HG03025 (cell line): Measurements from ENCODE around the gene SLC5A5.
"Not testable (repeated sequence)": the region's sequence is repeated elsewhere in the genome, so short reads cannot be mapped to it uniquely, and the experiment has no call there.

ENCODE experiments used
- ATAC-seq: cut with Tn5 transposase; IDR thresholded peaks from one replicate; pipeline ENCODE4 v1.9.1; 2021; ENCODE audit warnings: mild to moderate bottlenecking, moderate library complexity; ENCODE audit not compliant: unreplicated experiment, low FRiP score

The SLC5A5 gene

GRCh38 chr19:17915940-17916593, 44.3 kb downstream of the SLC5A5 start:
- no peak for ATAC-seq

GRCh38 chr19:17918151-17918550, 46.4 kb downstream of the SLC5A5 start:
- ATAC-seq, result not testable (repeated sequence)

- ATAC-seq, result not testable (repeated sequence)
Measured at GRCh38 chr19:17919122-17919521, 47.4 kb downstream of the SLC5A5 start.

GRCh38 chr19:17920527-17920926, 48.8 kb downstream of the SLC5A5 start:
- no peak for ATAC-seq

DNA sequence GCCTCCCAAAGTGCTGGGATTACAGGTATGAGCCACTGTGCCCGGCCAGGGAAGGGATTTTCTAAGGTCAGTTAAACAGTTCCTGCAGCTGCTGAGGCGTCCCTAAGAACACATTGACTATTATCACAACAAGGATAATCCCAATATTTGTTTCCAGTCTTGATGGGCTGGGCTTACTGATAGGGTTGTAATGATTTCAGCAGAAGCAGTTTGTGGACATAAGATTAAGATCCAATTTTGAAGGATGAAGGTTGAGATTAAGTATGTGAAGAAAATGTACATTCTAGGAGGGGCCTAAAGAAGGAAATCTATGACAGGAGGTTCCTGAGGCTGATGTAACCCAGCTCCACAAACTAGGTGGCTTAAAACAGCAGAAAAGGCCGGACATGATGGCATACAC, 50.4 kb downstream of the SLC5A5 start:
- ATAC-seq, result no peak

DNA sequence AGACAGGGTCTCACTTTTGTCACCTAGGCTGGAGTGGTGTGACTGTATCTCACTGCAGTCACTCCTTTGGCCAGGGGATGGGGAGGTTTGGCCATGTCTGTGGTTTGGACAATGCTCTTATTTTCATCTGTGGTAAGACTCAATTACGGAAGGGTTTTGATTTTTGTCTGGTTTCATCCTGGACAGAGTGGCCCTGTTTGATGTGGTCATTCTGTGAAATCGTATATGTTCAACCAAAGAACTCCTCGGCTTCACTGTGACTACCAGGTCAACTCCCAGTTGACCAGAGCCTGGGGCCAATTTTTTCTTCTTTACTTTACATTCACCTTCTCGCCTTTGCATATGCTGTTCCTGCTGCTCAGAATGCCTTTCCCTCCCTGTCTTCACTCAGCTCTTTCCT, 54.3 kb downstream of the SLC5A5 start:
- no peak for ATAC-seq

GRCh38 chr19:17929056-17929455, 57.3 kb downstream of the SLC5A5 start:
- ATAC-seq, result no peak

DNA sequence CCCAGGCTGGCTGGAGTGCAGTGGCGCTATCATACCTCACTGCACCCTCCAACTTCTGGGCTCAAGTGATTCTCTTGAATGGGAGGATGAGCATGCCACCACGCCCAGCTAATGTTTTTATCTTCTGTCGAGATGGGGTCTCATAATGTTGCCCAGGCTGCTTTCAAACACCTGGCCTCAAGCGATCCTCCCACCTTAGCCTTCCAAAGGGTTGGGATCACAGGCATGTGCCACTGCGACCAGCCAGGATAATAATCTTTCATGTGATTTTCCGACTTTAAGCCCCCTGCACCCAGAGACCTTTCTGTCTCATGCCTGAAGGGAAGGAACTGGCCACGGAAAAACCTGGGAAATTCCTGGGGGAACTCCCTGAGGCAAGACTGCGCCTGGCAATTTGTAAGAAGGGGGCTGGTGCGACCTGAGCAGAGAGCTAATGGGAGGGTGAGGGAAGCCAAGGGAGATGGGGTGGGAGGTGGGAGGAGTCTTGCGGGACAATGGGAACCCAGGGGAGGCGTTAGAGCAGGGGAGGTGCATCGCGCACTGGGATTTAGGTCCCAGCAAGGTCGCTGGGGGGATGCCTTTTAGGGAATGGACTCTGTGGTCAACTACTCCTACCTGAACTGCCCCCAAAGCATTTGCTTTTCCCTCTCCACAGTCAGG, 59.9 kb downstream of the SLC5A5 start:
- no peak for ATAC-seq

GRCh38 chr19:17932485-17933338, 61.0 kb downstream of the SLC5A5 start, which contains the start of gene CCDC124:
CCDC124 (plus strand) TSS chr19:17933015; CDS start chr19:17936421, 3,406 bp downstream.
- ATAC-seq, result peak; percentile 85

- ATAC-seq, result no peak
Measured at GRCh38 chr19:17933414-17934129, 61.8 kb downstream of the SLC5A5 start.

- ATAC-seq, result no peak
Measured at GRCh38 chr19:17936379-17936778, 64.6 kb downstream of the SLC5A5 start.

DNA sequence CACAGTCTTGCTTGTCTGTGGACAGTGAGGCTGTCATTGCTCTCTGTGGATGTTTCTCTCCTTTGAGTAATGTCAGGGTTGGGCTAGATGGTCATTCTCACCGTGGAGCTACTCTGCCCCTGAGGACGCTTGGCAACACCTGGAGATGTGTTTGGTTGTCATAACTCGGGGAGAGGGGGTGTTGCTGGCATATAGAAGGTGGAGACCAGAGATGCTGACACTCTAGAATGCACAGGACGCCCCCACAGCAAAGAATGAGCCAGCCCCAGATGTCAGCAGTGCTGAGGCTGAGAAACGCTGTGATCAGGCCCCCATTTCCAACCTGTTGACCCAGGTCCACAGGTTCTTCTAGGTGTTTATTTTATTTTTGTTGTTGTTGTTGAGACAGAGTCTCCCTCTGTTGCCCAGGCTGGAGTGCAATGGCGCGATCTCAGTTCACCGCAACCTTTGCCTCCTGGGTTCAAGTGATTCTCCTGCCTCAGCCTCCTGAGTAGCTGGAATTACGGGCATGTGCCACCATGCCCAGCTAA, 65.7 kb downstream of the SLC5A5 start:
- no peak for ATAC-seq

- no peak for ATAC-seq
Measured at GRCh38 chr19:17938092-17938845, 66.5 kb downstream of the SLC5A5 start.

GRCh38 chr19:17942181-17942580, 70.4 kb downstream of the SLC5A5 start:
- no peak for ATAC-seq

- no peak for ATAC-seq
Measured at GRCh38 chr19:17942582-17943273, 71.0 kb downstream of the SLC5A5 start.

DNA sequence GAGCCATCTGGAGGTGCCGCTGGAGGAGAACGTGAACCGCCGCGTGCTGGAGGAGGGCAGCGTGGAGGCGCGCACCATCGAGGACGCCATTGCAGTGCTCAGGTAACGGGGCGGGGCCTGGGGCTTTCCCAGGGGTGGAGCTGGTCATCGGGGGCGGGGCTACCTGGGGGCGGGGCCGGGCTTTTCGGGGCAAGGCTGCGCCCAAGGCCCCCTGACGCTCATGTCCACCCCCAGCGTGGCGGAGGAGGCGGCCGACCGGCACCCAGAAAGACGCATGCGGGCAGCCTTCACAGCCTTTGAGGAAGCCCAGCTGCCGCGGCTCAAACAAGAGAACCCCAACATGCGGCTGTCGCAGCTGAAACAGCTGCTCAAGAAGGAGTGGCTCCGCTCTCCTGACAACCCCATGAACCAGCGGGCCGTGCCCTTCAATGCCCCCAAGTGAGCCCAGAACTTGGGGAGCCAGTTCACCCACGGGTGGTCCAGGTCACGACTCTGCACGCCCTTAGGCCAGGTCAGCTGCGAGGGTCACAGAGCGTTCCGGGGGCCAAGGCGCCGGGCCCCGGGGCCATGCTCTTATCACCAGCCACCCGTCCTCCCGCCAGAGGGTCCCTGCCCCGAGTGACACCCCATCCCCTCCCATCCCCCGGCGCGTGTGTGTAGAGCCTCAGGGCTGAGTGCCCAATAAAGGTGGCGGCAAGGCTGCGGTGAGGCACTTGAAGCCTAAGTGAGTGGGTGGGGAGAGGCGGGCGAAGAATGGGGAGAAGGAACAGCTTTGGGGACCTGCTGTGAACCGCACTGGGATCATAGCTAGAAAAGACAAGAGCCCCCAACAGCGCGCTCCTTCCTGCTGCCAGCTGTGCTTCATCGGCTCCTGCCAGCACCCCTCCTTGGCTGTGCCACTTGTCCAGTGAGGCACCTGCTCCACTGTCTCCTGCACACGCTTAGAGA, 71.8 kb downstream of the SLC5A5 start:
- no peak for ATAC-seq

DNA sequence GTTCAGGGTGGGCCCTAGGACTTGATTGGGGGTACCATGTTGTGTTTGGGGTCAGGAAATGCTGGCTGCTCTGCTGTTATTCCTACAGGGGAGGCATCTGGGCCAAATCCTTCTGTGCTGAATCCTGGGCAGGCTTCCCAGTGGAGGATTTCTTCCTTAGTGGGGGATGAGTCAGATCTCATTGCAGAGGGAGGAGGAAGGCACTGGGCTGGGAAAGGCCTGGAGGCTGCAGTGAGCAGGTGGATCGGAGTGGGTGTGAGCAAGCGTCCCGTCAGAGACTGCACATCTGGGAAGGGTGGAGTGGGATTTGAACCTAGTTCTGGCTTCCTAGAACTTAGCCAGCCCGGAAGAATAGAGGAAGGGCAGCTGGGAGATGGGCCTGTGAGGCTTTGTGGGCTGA, 72.6 kb downstream of the SLC5A5 start:
- no peak for ATAC-seq
